HG03175 (cell line): ENCODE measurements around the gene DNAJB7.
A peak's percentile ranks its signal among the peaks of the same experiment; 100 is the strongest.
"Not testable (repeated sequence)": the region's sequence is repeated elsewhere in the genome, so short reads cannot be mapped to it uniquely, and the experiment has no call there.

ENCODE experiments used
- ATAC-seq: cut with Tn5 transposase; IDR thresholded peaks from one replicate; pipeline ENCODE4 v1.9.1; 2021; ENCODE audit warnings: mild to moderate bottlenecking, moderate library complexity; ENCODE audit not compliant: unreplicated experiment

The DNAJB7 gene

GRCh38 chr22:40845816-40846215, 16.1 kb downstream of the DNAJB7 start:
- not testable (repeated sequence) for ATAC-seq

DNA sequence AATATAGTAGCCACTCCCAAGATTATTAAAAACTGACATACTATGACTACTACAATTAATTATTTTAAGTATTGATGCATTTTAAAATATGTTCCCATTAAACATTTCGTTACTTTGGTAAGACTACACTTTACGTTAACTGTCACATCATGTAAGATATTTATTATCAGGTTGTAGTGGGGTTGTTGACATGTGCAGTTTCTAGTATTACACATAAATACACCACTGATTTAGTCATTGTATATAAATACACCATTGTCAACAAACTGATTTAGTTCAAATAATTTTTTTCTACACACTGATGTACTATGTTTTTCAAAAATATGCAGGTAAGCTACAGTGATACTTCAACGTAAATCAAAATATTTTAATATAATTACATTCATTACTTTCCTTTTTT, 17.0 kb downstream of the DNAJB7 start:
- ATAC-seq = no peak

- no peak for ATAC-seq
These were observed 23.4 kb downstream of the DNAJB7 start for GRCh38 chr22:40838486-40838885.

DNA sequence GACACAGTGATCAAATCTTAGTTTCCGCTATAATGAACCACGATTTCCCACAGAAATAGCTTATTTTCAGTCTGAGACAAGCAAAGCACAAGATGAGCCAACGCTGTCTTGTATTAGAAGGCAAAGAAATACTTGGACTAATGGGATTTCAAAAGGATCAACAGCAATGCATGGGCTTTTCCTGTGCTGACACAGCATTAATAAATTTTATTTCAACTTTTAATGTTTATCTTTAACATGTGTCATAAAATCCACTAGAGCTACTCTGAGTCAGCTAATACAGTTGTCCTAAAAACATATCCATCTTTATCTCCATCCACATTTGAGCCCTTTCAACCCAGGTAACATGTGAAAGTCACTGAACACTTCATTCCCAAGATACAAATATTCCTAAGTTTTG, 27.3 kb downstream of the DNAJB7 start:
- ATAC-seq = no peak

- ATAC-seq = no peak
These were observed 32.8 kb downstream of the DNAJB7 start for GRCh38 chr22:40829131-40829530.

DNA sequence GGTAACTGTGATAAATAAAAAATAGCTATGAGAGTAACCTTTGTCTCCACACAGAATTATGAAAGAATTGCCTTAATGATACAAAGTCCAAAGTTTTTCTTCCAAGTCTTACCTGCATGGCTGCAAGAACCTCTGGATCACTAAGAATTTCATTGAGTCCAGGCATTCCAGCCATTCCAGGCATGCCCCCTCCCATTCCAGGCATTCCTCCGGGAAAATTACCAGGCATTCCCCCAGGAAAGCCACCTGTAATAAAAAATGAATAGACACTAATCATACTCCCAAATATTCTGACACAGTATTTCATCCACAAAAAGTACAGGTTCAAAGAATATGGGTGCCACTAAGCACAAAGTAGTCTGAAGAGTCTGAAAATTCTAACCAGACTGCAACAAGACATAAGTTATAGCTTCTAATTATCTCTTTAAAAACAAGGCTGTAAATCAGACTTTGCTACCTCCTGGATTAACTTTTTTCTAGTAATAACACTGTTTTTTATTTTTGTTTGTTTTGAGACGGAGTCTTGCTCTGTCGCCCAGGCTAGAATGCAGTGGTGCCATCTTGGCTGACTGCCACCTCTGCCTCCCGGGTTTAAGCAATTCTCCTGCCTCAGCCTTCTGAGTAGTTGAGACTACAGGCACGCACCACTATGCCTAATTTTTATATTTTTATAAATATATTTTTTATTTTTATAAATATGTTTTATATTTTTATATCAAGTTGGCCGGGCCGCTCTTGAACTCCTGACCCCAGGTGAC, 34.8 kb downstream of the DNAJB7 start:
- ATAC-seq = no peak

DNA sequence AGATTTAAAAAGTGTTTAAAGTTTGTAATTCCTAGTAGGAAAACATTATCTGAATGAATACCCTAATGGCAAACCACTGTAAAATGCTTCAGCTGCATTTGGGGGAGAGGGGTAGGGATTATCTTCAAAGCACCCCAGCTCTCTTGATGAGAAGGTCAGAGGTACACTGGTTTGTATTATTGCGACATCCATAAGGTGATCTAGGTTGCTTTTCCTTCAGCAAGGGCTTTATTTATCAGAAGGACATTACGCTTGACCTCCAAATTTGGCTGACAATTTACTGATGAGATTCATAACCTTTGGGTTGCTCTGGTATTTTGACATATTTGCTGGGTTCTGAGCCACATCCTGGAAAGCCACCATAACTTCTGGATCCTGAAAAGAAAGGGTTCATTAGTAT, 35.6 kb downstream of the DNAJB7 start:
- ATAC-seq = not testable (repeated sequence)

DNA sequence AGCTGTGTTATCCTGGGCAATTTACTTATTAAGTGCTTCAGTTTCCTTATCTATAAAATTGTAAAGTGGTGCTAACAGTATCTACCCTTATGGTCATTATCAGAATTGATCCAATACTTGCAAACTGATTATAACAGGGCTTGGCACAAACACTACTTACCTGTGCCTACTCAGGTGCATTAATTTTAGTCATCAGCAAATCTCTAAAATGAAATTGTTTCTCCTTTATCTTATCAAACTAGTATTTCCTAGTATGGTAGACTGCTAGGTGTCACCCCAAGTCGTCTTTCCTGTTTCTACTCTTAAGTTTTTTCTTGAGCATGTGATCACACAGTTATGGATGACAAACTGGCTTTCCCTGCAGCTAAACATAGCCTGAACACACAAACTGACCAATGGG, 38.5 kb downstream of the DNAJB7 start:
- ATAC-seq = no peak

DNA sequence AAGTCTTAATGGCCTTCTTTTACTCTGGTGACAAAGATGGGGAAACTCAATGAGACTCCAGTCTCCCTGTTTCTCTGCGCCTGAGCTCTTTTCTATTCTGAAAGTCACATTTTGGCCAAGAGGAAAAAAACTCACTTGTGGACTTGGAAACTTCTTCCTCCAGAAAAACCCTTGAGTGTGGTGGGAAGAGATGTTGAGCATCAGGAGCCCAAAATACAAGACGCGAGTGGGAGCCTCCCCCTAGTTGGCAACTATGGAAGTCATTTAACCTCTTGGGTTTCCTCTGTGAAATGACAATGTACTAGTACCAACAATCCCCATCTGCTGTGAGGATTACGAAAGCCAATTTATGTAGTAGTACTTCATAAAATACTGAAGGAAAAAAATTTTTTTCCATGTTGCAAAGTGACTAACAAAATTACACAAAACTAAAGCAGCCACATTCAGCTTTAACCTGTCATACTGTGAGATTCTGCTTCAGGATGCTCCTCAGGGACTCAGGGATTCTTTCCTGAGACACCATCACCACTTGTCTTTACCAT, 42.2 kb downstream of the DNAJB7 start:
- no peak for ATAC-seq

GRCh38 chr22:40818747-40819598, 42.9 kb downstream of the DNAJB7 start, which contains the start of gene SLC25A17:
TSS of gene SLC25A17 (minus strand) at chr22:40819346. CDS start at chr22:40819248, 98 bp downstream.
- ATAC-seq = peak; percentile 80

- ATAC-seq = no peak
These were observed 43.6 kb downstream of the DNAJB7 start for GRCh38 chr22:40818192-40818746.

- no peak for ATAC-seq
These were observed 44.2 kb downstream of the DNAJB7 start for GRCh38 chr22:40817737-40818136.

- ATAC-seq = no peak
These were observed 48.0 kb downstream of the DNAJB7 start for GRCh38 chr22:40813912-40814315.
